WTC11 (cell line): ENCODE results near the gene PTGR2. TPM values are rescaled to one million over a fixed set of nuclear protein-coding genes. Genes with fewer than 3 reads are reported as not detected.

Experiments
- ATAC-seq: fragments of 200-7000 bp; cut with Tn5 transposase; 2 replicates; pipeline ENCODE4 v1.10.0; 2021; ENCODE audit warnings: mild to moderate bottlenecking, moderate library complexity
- CTCF ChIA-PET: fragments of 300-600 bp; sonication (Branson Sonifier 250); formaldehyde crosslinking; loops from one replicate; lab custom pipeline; 2021; ENCODE audit warnings: antibody characterized with exemption; lab: Charles Lee
- POLR2A ChIA-PET: fragments of 350-600 bp; sonication (Branson Sonifier 250); formaldehyde crosslinking; loops from one replicate; lab custom pipeline; 2021; ENCODE audit warnings: antibody characterized with exemption; lab: Charles Lee
- DNase-seq: peaks from one replicate; pipeline ENCODE4 v3.0.0; 2021; ENCODE audit warnings: low spot score
- H3K27ac Mint-ChIP-seq: 2 replicates; pipeline ENCODE4 v1.8.0; 2021; ENCODE audit warnings: mixed read lengths
- H3K27me3 Mint-ChIP-seq: 2 replicates; pipeline ENCODE4 v1.8.0; 2021; ENCODE audit warnings: low read depth, mild to moderate bottlenecking, moderate library complexity, mixed read lengths
- H3K36me3 Mint-ChIP-seq: 2 replicates; pipeline ENCODE4 v1.8.0; 2021; ENCODE audit warnings: mixed read lengths
- H3K4me1 Mint-ChIP-seq: 2 replicates; pipeline ENCODE4 v1.8.0; 2022; ENCODE audit warnings: mixed read lengths
- H3K4me3 Mint-ChIP-seq: 2 replicates; pipeline ENCODE4 v1.8.0; 2021; ENCODE audit warnings: mild to moderate bottlenecking, moderate library complexity, mixed read lengths
- H3K9me3 Mint-ChIP-seq: 2 replicates; pipeline ENCODE4 v1.8.0; 2021; ENCODE audit warnings: mixed read lengths
- GABPB1 ChIP-seq: sonication (generic); formaldehyde crosslinking; IDR thresholded peaks from 2 replicates; pipeline ENCODE4 v1.8.1; 2023; ENCODE audit warnings: mild to moderate bottlenecking, missing genetic modification reagents
- NFYB ChIP-seq: sonication (generic); formaldehyde crosslinking; conservative IDR thresholded peaks from 2 replicates; pipeline ENCODE4 v1.8.0; 2022; ENCODE audit warnings: low read depth, missing genetic modification reagents
- SMAD3 ChIP-seq: sonication (generic); formaldehyde crosslinking; IDR thresholded peaks from 2 replicates; pipeline ENCODE4 v1.8.0; 2022; ENCODE audit warnings: missing genetic modification reagents, mild to moderate bottlenecking, borderline replicate concordance
- total RNA-seq: library from RNA; stranded (reverse); gene quantifications from 3 replicates; pipeline ENCODE4 v1.2.3, GENCODE V29; 2021
- TF ChIP-seq, protein P1 (sequence below): sonication (generic); formaldehyde crosslinking; IDR thresholded peaks from 2 replicates; pipeline ENCODE4 v1.8.0; 2022; ENCODE audit warnings: mild to moderate bottlenecking, missing genetic modification reagents
- TF ChIP-seq, protein P2 (sequence below): sonication (generic); formaldehyde crosslinking; conservative IDR thresholded peaks from 2 replicates; pipeline ENCODE4 v1.8.1; 2023; ENCODE audit warnings: mild to moderate bottlenecking, low read depth, missing genetic modification reagents, moderate library complexity
- TF ChIP-seq, protein P3 (sequence below): sonication (generic); formaldehyde crosslinking; conservative IDR thresholded peaks from 2 replicates; pipeline ENCODE4 v1.8.1; 2022; ENCODE audit warnings: mild to moderate bottlenecking, missing genetic modification reagents

The PTGR2 gene
- total RNA-seq, 1 experiment from 2014 or later: 20.7 TPM

GRCh38 chr14:73924337-73924736 is 72.7 kb downstream of the PTGR2 start:
- ChIA-PET CTCF (interaction anchor here (0.6 kb wide), 1 partner anchor 566 kb away, joined by 4 read pairs; no protein-coding TSS in a partner anchor), POLR2A (no interaction called here)
- Mint-ChIP-seq H3K4me3 (no peak overlapping the region), H3K4me1 (no peaks in the 10 kb centered on the region), H3K36me3 (peaks cover 50% of the 10 kb centered on the region), H3K9me3 (0 out of 2 replicates have a peak, but pooled peaks cover 3% of the 10 kb centered on the region), H3K27ac (no peak overlapping the region), H3K27me3 (no peaks in the 10 kb centered on the region)
- DNase-seq (no peak), ATAC-seq (no peak)
- TF ChIP-seq, protein P1, sequence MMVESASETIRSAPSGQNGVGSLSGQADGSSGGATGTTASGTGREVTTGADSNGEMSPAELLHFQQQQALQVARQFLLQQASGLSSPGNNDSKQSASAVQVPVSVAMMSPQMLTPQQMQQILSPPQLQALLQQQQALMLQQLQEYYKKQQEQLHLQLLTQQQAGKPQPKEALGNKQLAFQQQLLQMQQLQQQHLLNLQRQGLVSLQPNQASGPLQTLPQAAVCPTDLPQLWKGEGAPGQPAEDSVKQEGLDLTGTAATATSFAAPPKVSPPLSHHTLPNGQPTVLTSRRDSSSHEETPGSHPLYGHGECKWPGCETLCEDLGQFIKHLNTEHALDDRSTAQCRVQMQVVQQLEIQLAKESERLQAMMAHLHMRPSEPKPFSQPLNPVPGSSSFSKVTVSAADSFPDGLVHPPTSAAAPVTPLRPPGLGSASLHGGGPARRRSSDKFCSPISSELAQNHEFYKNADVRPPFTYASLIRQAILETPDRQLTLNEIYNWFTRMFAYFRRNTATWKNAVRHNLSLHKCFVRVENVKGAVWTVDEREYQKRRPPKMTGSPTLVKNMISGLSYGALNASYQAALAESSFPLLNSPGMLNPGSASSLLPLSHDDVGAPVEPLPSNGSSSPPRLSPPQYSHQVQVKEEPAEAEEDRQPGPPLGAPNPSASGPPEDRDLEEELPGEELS (CRISPR knock-in tag): no peak
- TF ChIP-seq SMAD3 (CRISPR knock-in tag) (no peak), GABPB1 (CRISPR knock-in tag) (no peak), NFYB (CRISPR knock-in tag) (no peak)
- TF ChIP-seq, protein P2, sequence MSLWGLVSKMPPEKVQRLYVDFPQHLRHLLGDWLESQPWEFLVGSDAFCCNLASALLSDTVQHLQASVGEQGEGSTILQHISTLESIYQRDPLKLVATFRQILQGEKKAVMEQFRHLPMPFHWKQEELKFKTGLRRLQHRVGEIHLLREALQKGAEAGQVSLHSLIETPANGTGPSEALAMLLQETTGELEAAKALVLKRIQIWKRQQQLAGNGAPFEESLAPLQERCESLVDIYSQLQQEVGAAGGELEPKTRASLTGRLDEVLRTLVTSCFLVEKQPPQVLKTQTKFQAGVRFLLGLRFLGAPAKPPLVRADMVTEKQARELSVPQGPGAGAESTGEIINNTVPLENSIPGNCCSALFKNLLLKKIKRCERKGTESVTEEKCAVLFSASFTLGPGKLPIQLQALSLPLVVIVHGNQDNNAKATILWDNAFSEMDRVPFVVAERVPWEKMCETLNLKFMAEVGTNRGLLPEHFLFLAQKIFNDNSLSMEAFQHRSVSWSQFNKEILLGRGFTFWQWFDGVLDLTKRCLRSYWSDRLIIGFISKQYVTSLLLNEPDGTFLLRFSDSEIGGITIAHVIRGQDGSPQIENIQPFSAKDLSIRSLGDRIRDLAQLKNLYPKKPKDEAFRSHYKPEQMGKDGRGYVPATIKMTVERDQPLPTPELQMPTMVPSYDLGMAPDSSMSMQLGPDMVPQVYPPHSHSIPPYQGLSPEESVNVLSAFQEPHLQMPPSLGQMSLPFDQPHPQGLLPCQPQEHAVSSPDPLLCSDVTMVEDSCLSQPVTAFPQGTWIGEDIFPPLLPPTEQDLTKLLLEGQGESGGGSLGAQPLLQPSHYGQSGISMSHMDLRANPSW (CRISPR knock-in tag): no peak
- TF ChIP-seq, protein P3, sequence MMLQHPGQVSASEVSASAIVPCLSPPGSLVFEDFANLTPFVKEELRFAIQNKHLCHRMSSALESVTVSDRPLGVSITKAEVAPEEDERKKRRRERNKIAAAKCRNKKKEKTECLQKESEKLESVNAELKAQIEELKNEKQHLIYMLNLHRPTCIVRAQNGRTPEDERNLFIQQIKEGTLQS: no peak
- TF ChIP-seq, all 79 proteins: peak for 0

Other genes with a start within 250 kb of the PTGR2 start
- 0.13 to 0.37 TPM in 2 of 3 replicates, not detected in the other for gene ACOT6, start 239.3 kb upstream of the PTGR2 start, total RNA-seq
- 14.3 to 15.6 TPM (median 15.6 TPM) in 3 replicates for gene DNAL1, start 206.8 kb upstream of the PTGR2 start, total RNA-seq
- 46.0 to 50.2 TPM (median 49.6 TPM) in 3 replicates for gene PNMA1, start 137.4 kb upstream of the PTGR2 start, total RNA-seq
- 19.3 to 21.0 TPM (median 20.5 TPM) in 3 replicates for gene ZNF410, start 35.0 kb downstream of the PTGR2 start, total RNA-seq
- gene FAM161B, start 98.3 kb downstream of the PTGR2 start, total RNA-seq: 0.26 to 0.66 TPM (median 0.46 TPM) in 3 replicates
- gene COQ6, start 98.5 kb downstream of the PTGR2 start, total RNA-seq: 9.1 to 10.5 TPM (median 10.4 TPM) in 3 replicates
- gene ENTPD5, start 167.5 kb downstream of the PTGR2 start, total RNA-seq: 8.8 to 10.6 TPM (median 9.5 TPM) in 3 replicates
- 0.48 to 0.98 TPM (median 0.73 TPM) in 3 replicates for gene BBOF1, start 167.5 kb downstream of the PTGR2 start, total RNA-seq
- gene ALDH6A1, start 232.6 kb downstream of the PTGR2 start, total RNA-seq: 21.6 to 32.1 TPM (median 30.6 TPM) in 3 replicates
- gene LIN52, start 233.1 kb downstream of the PTGR2 start, total RNA-seq: 8.8 to 10.6 TPM (median 10.3 TPM) in 3 replicates